Measurements from ENCODE around the gene C1orf232. TPM values are rescaled to one million over a fixed set of nuclear protein-coding genes. Genes with fewer than 3 reads are reported as not detected.

The C1orf232 gene
- polyA plus RNA-seq, 2 donors, result not detected

GRCh38 chr1:26158908-26159742 lies 9.6 kb downstream of the C1orf232 start, which contains the start of gene FAM110D:
FAM110D (plus strand) TSS chr1:26159079; CDS start chr1:26161292, 2,213 bp downstream.
- Histone ChIP-seq H3K4me1 (ENCODE audit: control insufficient read depth in 2 of 2, insufficient read depth in 2 of 2, low read length in 1 of 2) (peaks cover 0 to 20% of the 10 kb centered on the region in 2 donors), H3K27ac (ENCODE audit: low read depth in 2 of 2, low read length in 1 of 2) (peak within 1 kb of the TSS in 1 of 2 donors; percentile 14), H3K36me3 (ENCODE audit: control insufficient read depth in 2 of 2, insufficient read depth in 2 of 2, low read length in 1 of 2) (no peaks in the 10 kb centered on the region), H3K4me3 (ENCODE audit: low read depth in 1 of 2, low read length in 2 of 2) (peak within 1 kb of the TSS; percentile 1 to 36), H3K27me3 (ENCODE audit: control insufficient read depth in 1 of 2, insufficient read depth in 2 of 2, low read length in 2 of 2) (peaks cover 0 to 5% of the 10 kb centered on the region in 2 donors), H3K9me3 (ENCODE audit: control insufficient read depth in 2 of 2, insufficient read depth in 1 of 2, low read depth in 1 of 2, low read length in 1 of 2) (no peaks in the 10 kb centered on the region)
- WGBS, 2 donors, result 40 to 45% methylated on average over 6 of the region's 6 CpGs

GRCh38 chr1:26158271-26158907 lies 10.4 kb downstream of the C1orf232 start:
- H3K27ac ChIP-seq (ENCODE audit: low read depth in 2 of 2, low read length in 1 of 2), result no peak overlapping the region
- peaks cover 0 to 5% of the 10 kb centered on the region in 2 donors for H3K27me3 ChIP-seq (ENCODE audit: control insufficient read depth in 1 of 2, insufficient read depth in 2 of 2, low read length in 2 of 2)
- WGBS, 2 donors, result 55 to 69% methylated on average over 5 of the region's 5 CpGs
- no peaks in the 10 kb centered on the region for H3K9me3 ChIP-seq (ENCODE audit: control insufficient read depth in 2 of 2, insufficient read depth in 1 of 2, low read depth in 1 of 2, low read length in 1 of 2)
- no peak overlapping the region for H3K4me3 ChIP-seq (ENCODE audit: low read depth in 1 of 2, low read length in 2 of 2)
- H3K4me1 ChIP-seq (ENCODE audit: control insufficient read depth in 2 of 2, insufficient read depth in 2 of 2, low read length in 1 of 2), result peaks cover 0 to 18% of the 10 kb centered on the region in 2 donors
- no peaks in the 10 kb centered on the region for H3K36me3 ChIP-seq (ENCODE audit: control insufficient read depth in 2 of 2, insufficient read depth in 2 of 2, low read length in 1 of 2)

- Histone ChIP-seq H3K4me1 (ENCODE audit: control insufficient read depth in 2 of 2, insufficient read depth in 2 of 2, low read length in 1 of 2) (peaks cover 0 to 10% of the 10 kb centered on the region in 2 donors), H3K27ac (ENCODE audit: low read depth in 2 of 2, low read length in 1 of 2) (peak overlapping the region in 1 of 2 donors; percentile 3), H3K9me3 (ENCODE audit: control insufficient read depth in 2 of 2, insufficient read depth in 1 of 2, low read depth in 1 of 2, low read length in 1 of 2) (no peaks in the 10 kb centered on the region), H3K36me3 (ENCODE audit: control insufficient read depth in 2 of 2, insufficient read depth in 2 of 2, low read length in 1 of 2) (no peaks in the 10 kb centered on the region), H3K27me3 (ENCODE audit: control insufficient read depth in 1 of 2, insufficient read depth in 2 of 2, low read length in 2 of 2) (peaks cover 0 to 5% of the 10 kb centered on the region in 2 donors), H3K4me3 (ENCODE audit: low read depth in 1 of 2, low read length in 2 of 2) (peak overlapping the region in 1 of 2 donors; percentile 7)
- 27 to 36% methylated on average over 12 of the region's 12 CpGs for WGBS, 2 donors
These were observed 12.3 kb downstream of the C1orf232 start for GRCh38 chr1:26156285-26157038.

- H3K9me3 ChIP-seq (ENCODE audit: control insufficient read depth in 2 of 2, insufficient read depth in 1 of 2, low read depth in 1 of 2, low read length in 1 of 2), result no peaks in the 10 kb centered on the region
These were observed 13.1 kb downstream of the C1orf232 start for GRCh38 chr1:26155370-26156284.

GRCh38 chr1:26154750-26155149 lies 14.0 kb downstream of the C1orf232 start:
- WGBS, 2 donors, result 55% methylated on average over 9 of the region's 9 CpGs
- Histone ChIP-seq H3K9me3 (ENCODE audit: control insufficient read depth in 2 of 2, insufficient read depth in 1 of 2, low read depth in 1 of 2, low read length in 1 of 2) (no peaks in the 10 kb centered on the region), H3K4me3 (ENCODE audit: low read depth in 1 of 2, low read length in 2 of 2) (no peak overlapping the region), H3K4me1 (ENCODE audit: control insufficient read depth in 2 of 2, insufficient read depth in 2 of 2, low read length in 1 of 2) (peaks cover 0 to 5% of the 10 kb centered on the region in 2 donors), H3K27me3 (ENCODE audit: control insufficient read depth in 1 of 2, insufficient read depth in 2 of 2, low read length in 2 of 2) (peaks cover 0 to 5% of the 10 kb centered on the region in 2 donors), H3K36me3 (ENCODE audit: control insufficient read depth in 2 of 2, insufficient read depth in 2 of 2, low read length in 1 of 2) (no peaks in the 10 kb centered on the region), H3K27ac (ENCODE audit: low read depth in 2 of 2, low read length in 1 of 2) (no peak overlapping the region)

More at GRCh38 chr1:26155370-26156284, 13.1 kb downstream of the C1orf232 start:
- WGBS, 2 donors, result 62% methylated on average over 21 of the region's 21 CpGs
- Histone ChIP-seq H3K4me1 (ENCODE audit: control insufficient read depth in 2 of 2, insufficient read depth in 2 of 2, low read length in 1 of 2) (peaks cover 0 to 5% of the 10 kb centered on the region in 2 donors), H3K27me3 (ENCODE audit: control insufficient read depth in 1 of 2, insufficient read depth in 2 of 2, low read length in 2 of 2) (peaks cover 0 to 5% of the 10 kb centered on the region in 2 donors), H3K4me3 (ENCODE audit: low read depth in 1 of 2, low read length in 2 of 2) (no peak overlapping the region), H3K27ac (ENCODE audit: low read depth in 2 of 2, low read length in 1 of 2) (peak overlapping the region; percentile 3 to 11), H3K36me3 (ENCODE audit: control insufficient read depth in 2 of 2, insufficient read depth in 2 of 2, low read length in 1 of 2) (no peaks in the 10 kb centered on the region)

GRCh38 chr1:26153966-26154532 lies 14.7 kb downstream of the C1orf232 start:
- Histone ChIP-seq H3K27ac (ENCODE audit: low read depth in 2 of 2, low read length in 1 of 2) (no peak overlapping the region), H3K27me3 (ENCODE audit: control insufficient read depth in 1 of 2, insufficient read depth in 2 of 2, low read length in 2 of 2) (peaks cover 0 to 5% of the 10 kb centered on the region in 2 donors), H3K4me1 (ENCODE audit: control insufficient read depth in 2 of 2, insufficient read depth in 2 of 2, low read length in 1 of 2) (peaks cover 0 to 5% of the 10 kb centered on the region in 2 donors), H3K36me3 (ENCODE audit: control insufficient read depth in 2 of 2, insufficient read depth in 2 of 2, low read length in 1 of 2) (no peaks in the 10 kb centered on the region), H3K9me3 (ENCODE audit: control insufficient read depth in 2 of 2, insufficient read depth in 1 of 2, low read depth in 1 of 2, low read length in 1 of 2) (no peaks in the 10 kb centered on the region), H3K4me3 (ENCODE audit: low read depth in 1 of 2, low read length in 2 of 2) (no peak overlapping the region)
- whole genome bisulfite sequencing, 2 donors, result 61 to 69% methylated on average over 5 of the region's 5 CpGs

- Histone ChIP-seq H3K4me3 (ENCODE audit: low read depth in 1 of 2, low read length in 2 of 2) (no peak overlapping the region), H3K36me3 (ENCODE audit: control insufficient read depth in 2 of 2, insufficient read depth in 2 of 2, low read length in 1 of 2) (no peaks in the 10 kb centered on the region), H3K4me1 (ENCODE audit: control insufficient read depth in 2 of 2, insufficient read depth in 2 of 2, low read length in 1 of 2) (no peaks in the 10 kb centered on the region), H3K27ac (ENCODE audit: low read depth in 2 of 2, low read length in 1 of 2) (no peak overlapping the region), H3K9me3 (ENCODE audit: control insufficient read depth in 2 of 2, insufficient read depth in 1 of 2, low read depth in 1 of 2, low read length in 1 of 2) (no peaks in the 10 kb centered on the region), H3K27me3 (ENCODE audit: control insufficient read depth in 1 of 2, insufficient read depth in 2 of 2, low read length in 2 of 2) (no peaks in the 10 kb centered on the region)
These were observed 19.9 kb downstream of the C1orf232 start for GRCh38 chr1:26148887-26149286.

- H3K27ac ChIP-seq (ENCODE audit: low read depth in 2 of 2, low read length in 1 of 2), result no peak overlapping the region
- no peaks in the 10 kb centered on the region for H3K9me3 ChIP-seq (ENCODE audit: control insufficient read depth in 2 of 2, insufficient read depth in 1 of 2, low read depth in 1 of 2, low read length in 1 of 2)
- no peaks in the 10 kb centered on the region for H3K36me3 ChIP-seq (ENCODE audit: control insufficient read depth in 2 of 2, insufficient read depth in 2 of 2, low read length in 1 of 2)
- no peak overlapping the region for H3K4me3 ChIP-seq (ENCODE audit: low read depth in 1 of 2, low read length in 2 of 2)
- H3K4me1 ChIP-seq (ENCODE audit: control insufficient read depth in 2 of 2, insufficient read depth in 2 of 2, low read length in 1 of 2), result no peaks in the 10 kb centered on the region
- no peaks in the 10 kb centered on the region for H3K27me3 ChIP-seq (ENCODE audit: control insufficient read depth in 1 of 2, insufficient read depth in 2 of 2, low read length in 2 of 2)
- 42 to 45% methylated on average over 6 of the region's 6 CpGs for WGBS, 2 donors
These were observed 22.8 kb downstream of the C1orf232 start for GRCh38 chr1:26145960-26146294.

Data from esophagus (tissue), 2 donors.